DND-41 (cell line): ENCODE data around the gene CD96.

Experiments used
- ATAC-seq: fragments of 200-7000 bp; cut with Tn5 transposase; 3 replicates; pipeline ENCODE4 v1.9.1; 2021; ENCODE audit warnings: low read depth; ENCODE audit not compliant: insufficient read depth
- DNase-seq: peaks from one replicate; pipeline ENCODE4 v3.0.0-alpha.2; 2020
- H2AFZ ChIP-seq: 2 replicates; pipeline ENCODE4 v1.6.0; 2012; ENCODE audit warnings: low read depth, low read length
- H3K27ac ChIP-seq: 2 replicates; pipeline ENCODE4 v1.5.1; 2012; ENCODE audit warnings: low read length, inconsistent platforms
- H3K27me3 ChIP-seq: fragments of 200-600 bp; sonication (generic); 2 replicates; pipeline ENCODE4 v1.6.0; 2012; ENCODE audit warnings: low read length, mild to moderate bottlenecking, inconsistent platforms; ENCODE audit not compliant: insufficient read depth, poor library complexity
- H3K36me3 ChIP-seq: 2 replicates; pipeline ENCODE4 v1.5.1; 2012; ENCODE audit warnings: low read length, inconsistent platforms; ENCODE audit not compliant: insufficient read depth
- H3K4me1 ChIP-seq: 2 replicates; pipeline ENCODE4 v1.5.1; 2012; ENCODE audit warnings: mild to moderate bottlenecking, low read length; ENCODE audit not compliant: insufficient read depth
- H3K4me2 ChIP-seq: 2 replicates; pipeline ENCODE4 v1.6.0; 2012; ENCODE audit warnings: mild to moderate bottlenecking, moderate library complexity, low read length, inconsistent platforms; ENCODE audit not compliant: insufficient read depth
- H3K4me3 ChIP-seq, 2 experiments: fragments of 200-600 bp in 1 of 2; shearing (Covaris generic) in 1 of 2; 2 replicates each; pipeline ENCODE4 v1.5.1; 2012 to 2016; ENCODE audit warnings: inconsistent platforms in 2 of 2, low read length in 2 of 2, mild to moderate bottlenecking in 2 of 2, low read depth in 1 of 2, moderate library complexity in 1 of 2
- H3K79me2 ChIP-seq: 2 replicates; pipeline ENCODE4 v1.6.0; 2012; ENCODE audit warnings: low read length, inconsistent platforms; ENCODE audit not compliant: insufficient read depth
- H3K9ac ChIP-seq: 2 replicates; pipeline ENCODE4 v1.6.0; 2012; ENCODE audit warnings: low read depth, mild to moderate bottlenecking, inconsistent platforms, low read length, moderate library complexity
- H3K9me3 ChIP-seq: 2 replicates; pipeline ENCODE4 v1.5.1; 2012; ENCODE audit warnings: low read length, moderate library complexity, mild to moderate bottlenecking, inconsistent platforms; ENCODE audit not compliant: insufficient read depth, severe bottlenecking
- H4K20me1 ChIP-seq: 2 replicates; pipeline ENCODE4 v1.6.0; 2012; ENCODE audit warnings: low read length; ENCODE audit not compliant: insufficient read depth
- EZH2 ChIP-seq: IDR thresholded peaks from 3 replicates; pipeline ENCODE4 v1.6.1; 2012; ENCODE audit warnings: borderline replicate concordance, low read depth, mild to moderate bottlenecking, moderate library complexity, low read length, inconsistent platforms; ENCODE audit not compliant: severe bottlenecking
- TF ChIP-seq, protein P1 (sequence below): IDR thresholded peaks from 2 replicates; pipeline ENCODE4 v1.5.1; 2012; ENCODE audit warnings: borderline replicate concordance, low read length, moderate library complexity, mild to moderate bottlenecking; ENCODE audit not compliant: poor library complexity, severe bottlenecking; ENCODE audit errors: extremely low read depth

The CD96 gene

DNA sequence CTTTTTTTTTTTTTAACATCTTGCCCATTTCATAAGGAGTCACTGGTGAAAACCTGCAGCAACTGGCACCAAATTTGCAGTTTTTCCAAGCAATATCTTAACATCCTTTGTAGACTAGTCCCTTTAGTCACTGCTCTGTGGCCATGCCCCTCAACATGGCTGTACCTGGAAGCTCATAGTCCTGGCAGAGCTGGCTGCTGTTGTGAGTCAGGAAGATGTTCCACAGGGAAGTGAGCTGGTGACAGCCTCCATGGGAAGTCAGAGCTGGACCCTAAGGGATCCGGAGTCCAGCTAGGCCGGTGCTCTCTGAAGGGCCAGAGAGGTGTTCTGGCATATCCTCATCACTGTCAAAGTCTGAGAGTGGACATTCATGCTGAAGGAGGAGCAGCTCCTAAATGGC, 152.5 kb downstream of the CD96 start:
- no peak overlapping the region for H3K27ac ChIP-seq
- ATAC-seq = no peak
- H3K4me2 ChIP-seq = no peak overlapping the region

DNA sequence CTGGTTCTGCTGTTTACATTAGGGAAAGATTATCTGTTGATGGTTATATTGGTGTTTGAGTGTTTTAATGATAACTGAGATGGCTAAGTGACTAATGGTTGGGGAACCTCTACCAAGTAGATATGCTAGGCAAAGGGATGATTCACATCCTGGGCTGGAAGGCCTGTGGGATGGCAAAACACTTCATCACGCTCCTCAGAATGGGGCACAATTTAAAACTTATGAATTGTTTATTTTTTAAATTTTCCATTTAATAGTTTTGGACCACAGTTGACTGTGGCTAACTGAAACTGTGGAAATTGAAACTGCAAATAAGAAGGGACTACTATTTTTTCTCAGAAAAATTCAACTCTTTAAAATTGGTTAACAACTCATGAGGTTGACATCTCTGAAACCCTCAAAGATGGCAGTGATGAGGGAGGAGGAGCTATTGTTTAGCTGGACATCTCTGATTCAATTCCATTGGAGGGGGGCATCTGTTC, 153.7 kb downstream of the CD96 start:
- Histone ChIP-seq H3K79me2 (no peaks in the 10 kb centered on the region), H3K9me3 (no peaks in the 10 kb centered on the region), H3K36me3 (no peaks in the 10 kb centered on the region), H3K4me3 (no peak overlapping the region), H3K27me3 (no peaks in the 10 kb centered on the region), H3K4me2 (no peak overlapping the region), H4K20me1 (no peaks in the 10 kb centered on the region), H3K9ac (no peak overlapping the region), H3K4me1 (no peaks in the 10 kb centered on the region), H3K27ac (no peak overlapping the region), H2AFZ (no peak overlapping the region)
- DNase-seq (no peak), ATAC-seq (no peak)
- no peak for TF ChIP-seq EZH2
- TF ChIP-seq, protein P1, sequence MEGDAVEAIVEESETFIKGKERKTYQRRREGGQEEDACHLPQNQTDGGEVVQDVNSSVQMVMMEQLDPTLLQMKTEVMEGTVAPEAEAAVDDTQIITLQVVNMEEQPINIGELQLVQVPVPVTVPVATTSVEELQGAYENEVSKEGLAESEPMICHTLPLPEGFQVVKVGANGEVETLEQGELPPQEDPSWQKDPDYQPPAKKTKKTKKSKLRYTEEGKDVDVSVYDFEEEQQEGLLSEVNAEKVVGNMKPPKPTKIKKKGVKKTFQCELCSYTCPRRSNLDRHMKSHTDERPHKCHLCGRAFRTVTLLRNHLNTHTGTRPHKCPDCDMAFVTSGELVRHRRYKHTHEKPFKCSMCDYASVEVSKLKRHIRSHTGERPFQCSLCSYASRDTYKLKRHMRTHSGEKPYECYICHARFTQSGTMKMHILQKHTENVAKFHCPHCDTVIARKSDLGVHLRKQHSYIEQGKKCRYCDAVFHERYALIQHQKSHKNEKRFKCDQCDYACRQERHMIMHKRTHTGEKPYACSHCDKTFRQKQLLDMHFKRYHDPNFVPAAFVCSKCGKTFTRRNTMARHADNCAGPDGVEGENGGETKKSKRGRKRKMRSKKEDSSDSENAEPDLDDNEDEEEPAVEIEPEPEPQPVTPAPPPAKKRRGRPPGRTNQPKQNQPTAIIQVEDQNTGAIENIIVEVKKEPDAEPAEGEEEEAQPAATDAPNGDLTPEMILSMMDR = no peak

More for the DNA sequence above, 152.5 kb downstream of the CD96 start:
- no peak for DNase-seq
- TF ChIP-seq, protein P1 = no peak
- TF ChIP-seq EZH2 = no peak
- Histone ChIP-seq H3K27me3 (no peaks in the 10 kb centered on the region), H3K9ac (no peak overlapping the region), H3K4me1 (no peaks in the 10 kb centered on the region), H3K36me3 (no peaks in the 10 kb centered on the region), H2AFZ (no peak overlapping the region), H3K9me3 (no peaks in the 10 kb centered on the region), H4K20me1 (no peaks in the 10 kb centered on the region), H3K79me2 (no peaks in the 10 kb centered on the region), H3K4me3 (no peak overlapping the region)

DNA sequence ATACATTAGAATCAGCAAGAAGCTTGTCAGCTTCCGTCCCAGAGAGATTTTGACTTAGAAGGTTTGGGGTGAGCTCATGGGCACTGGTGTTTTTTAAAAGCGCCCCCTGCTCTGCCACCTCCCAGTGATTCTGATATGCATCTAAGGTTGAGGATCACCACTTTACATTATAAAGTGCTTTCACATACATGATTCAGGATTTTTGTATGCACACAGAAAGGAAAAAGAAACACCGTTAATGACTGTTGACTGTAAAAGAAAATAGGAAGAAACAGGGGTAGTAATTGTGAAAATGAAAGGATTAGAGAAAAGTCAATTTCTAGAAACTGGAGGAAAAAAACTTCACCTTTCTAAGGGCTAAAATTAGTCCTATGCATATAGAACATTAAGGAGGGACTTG, 158.1 kb downstream of the CD96 start:
- Histone ChIP-seq H3K4me1 (no peaks in the 10 kb centered on the region), H3K9ac (no peak overlapping the region), H3K27me3 (no peaks in the 10 kb centered on the region), H3K36me3 (no peaks in the 10 kb centered on the region), H3K4me3 (no peak overlapping the region), H3K4me2 (no peak overlapping the region), H3K9me3 (no peaks in the 10 kb centered on the region), H4K20me1 (no peaks in the 10 kb centered on the region), H3K79me2 (no peaks in the 10 kb centered on the region), H2AFZ (no peak overlapping the region), H3K27ac (no peak overlapping the region)
- DNase-seq (no peak), ATAC-seq (no peak)
- TF ChIP-seq, protein P1 = no peak
- TF ChIP-seq EZH2 = no peak

GRCh38 chr3:111701292-111701906, 159.4 kb downstream of the CD96 start:
- Histone ChIP-seq H3K27me3 (no peaks in the 10 kb centered on the region), H3K4me2 (no peak overlapping the region), H3K36me3 (no peaks in the 10 kb centered on the region), H4K20me1 (no peaks in the 10 kb centered on the region), H3K9me3 (no peaks in the 10 kb centered on the region), H2AFZ (no peak overlapping the region), H3K27ac (no peak overlapping the region), H3K79me2 (no peaks in the 10 kb centered on the region), H3K9ac (no peak overlapping the region), H3K4me1 (no peaks in the 10 kb centered on the region), H3K4me3 (no peak overlapping the region)
- TF ChIP-seq, protein P1 = no peak
- no peak for TF ChIP-seq EZH2
- no peak for ATAC-seq
- no peak for DNase-seq
